Activated T-cell treated with anti-CD3 and anti-CD28 coated beads for 1 hour (primary cell): ENCODE measurements around the gene MBD3L1.

ENCODE experiments used
- DNase-seq: peaks from one replicate; pipeline ENCODE4 v3.0.0-alpha.2; 2020; ENCODE audit warnings: low read depth

MBD3L1 gene

DNA sequence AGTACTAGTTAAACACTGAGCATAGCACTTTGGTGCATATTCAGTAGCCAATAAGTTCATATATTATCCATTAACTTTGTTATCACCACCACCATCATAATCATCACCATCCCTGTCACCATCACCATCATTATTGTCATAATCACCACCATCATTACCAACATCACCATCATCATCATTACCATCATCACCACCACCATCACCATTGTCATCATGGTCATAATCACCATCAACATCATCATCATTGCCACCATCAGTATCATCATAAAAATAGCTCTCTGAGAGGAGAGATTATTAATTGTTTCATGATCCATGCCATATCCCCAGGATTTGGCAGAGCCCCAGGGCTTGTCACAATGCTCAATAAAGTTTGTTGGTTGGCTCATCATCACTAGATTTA is 49.3 kb downstream of the MBD3L1 start:
- no peak for DNase-seq

DNA sequence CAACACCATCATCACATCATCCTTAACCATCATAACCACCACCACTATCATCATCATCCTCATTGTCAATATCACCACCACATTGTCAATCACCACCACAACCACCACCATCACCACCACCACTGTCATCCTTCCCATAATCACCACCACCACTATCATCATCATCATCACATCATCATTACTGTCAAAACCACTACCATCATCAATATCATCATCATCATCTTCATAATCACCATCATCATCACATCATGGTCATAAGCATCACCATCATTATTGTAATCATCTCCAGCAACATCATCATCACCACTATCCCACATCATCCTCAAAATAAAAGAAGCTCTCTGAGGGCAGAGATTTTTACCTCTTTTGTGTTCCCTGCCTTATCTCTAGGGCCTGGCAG is 52.2 kb downstream of the MBD3L1 start:
- DNase-seq = no peak

DNA sequence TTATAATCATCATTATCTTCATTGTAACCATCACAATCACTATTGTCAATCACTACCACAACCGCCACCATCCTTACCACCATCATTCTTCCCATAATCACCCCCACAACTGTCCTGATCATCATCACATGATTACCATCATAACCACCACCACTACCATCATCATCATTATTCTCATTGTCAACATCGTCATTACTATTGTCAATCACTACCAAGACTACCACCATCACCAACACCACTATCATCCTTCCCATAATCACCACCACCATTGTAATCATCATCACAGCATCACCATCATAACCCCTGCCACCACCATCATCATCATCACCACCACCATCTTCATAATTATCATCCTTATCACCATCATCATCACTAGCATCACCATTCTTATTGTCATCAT is 55.2 kb downstream of the MBD3L1 start:
- DNase-seq = no peak

DNA sequence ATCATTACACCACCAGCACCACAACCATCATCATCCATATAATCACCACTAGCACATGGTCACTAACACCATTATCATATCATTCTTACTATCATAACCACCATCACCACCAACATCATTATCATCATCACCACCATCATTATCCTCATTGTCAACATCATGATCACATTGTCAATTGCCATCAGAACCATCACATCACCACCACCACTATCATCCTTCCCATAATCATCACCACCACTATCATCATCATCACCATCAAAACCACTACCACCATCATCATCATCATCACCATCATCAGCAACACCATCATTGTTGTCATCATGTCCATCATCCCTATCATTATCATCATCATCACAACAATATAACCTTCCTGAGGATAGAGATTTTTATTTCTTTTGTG is 58.1 kb downstream of the MBD3L1 start:
- DNase-seq = no peak
